Stimulated activated CD4-positive, alpha-beta T cell treated with anti-CD3 and anti-CD28 coated beads, Interleukin-2, amount 100 ng/mL, for 48 hours (primary cell): ENCODE data around the gene MPIG6B.

ENCODE experiments used
- DNase-seq, 2 donors: peaks; one replicate each; pipeline ENCODE4 v3.0.0-alpha.2; 2020

MPIG6B gene

GRCh38 chr6:31723245-31723979 lies at the start of gene MPIG6B:
Gene MPIG6B (plus strand): TSS chr6:31723373. CDS start chr6:31723384, 11 bp downstream.
- no peak for DNase-seq

- DNase-seq = no peak
Measured at GRCh38 chr6:31676322-31676903, 46.8 kb upstream of the MPIG6B start.

- no peak for DNase-seq
Measured at GRCh38 chr6:31676904-31677303, 46.3 kb upstream of the MPIG6B start.

GRCh38 chr6:31677955-31678354 lies 45.2 kb upstream of the MPIG6B start:
- no peak for DNase-seq

- DNase-seq = peak; percentile 57 to 64
Measured at GRCh38 chr6:31680226-31681134, 42.7 kb upstream of the MPIG6B start, which contains the start of gene LY6G5C. Gene LY6G5C (minus strand): TSS chr6:31681067. CDS start chr6:31680373, 694 bp downstream.

- DNase-seq = peak; percentile 30 to 41
Measured at GRCh38 chr6:31681135-31681671, 42.0 kb upstream of the MPIG6B start.

- no peak for DNase-seq
Measured at GRCh38 chr6:31683591-31683990, 39.6 kb upstream of the MPIG6B start.

GRCh38 chr6:31686483-31686882 lies 36.7 kb upstream of the MPIG6B start:
- DNase-seq = no peak

- no peak for DNase-seq
Measured at GRCh38 chr6:31687321-31687720, 35.9 kb upstream of the MPIG6B start.

- no peak for DNase-seq
Measured at GRCh38 chr6:31687860-31688693, 35.1 kb upstream of the MPIG6B start.

GRCh38 chr6:31689249-31690110 lies 33.7 kb upstream of the MPIG6B start:
- no peak for DNase-seq

- DNase-seq = no peak
Measured at GRCh38 chr6:31690231-31691077, 32.7 kb upstream of the MPIG6B start.

- DNase-seq = no peak
Measured at GRCh38 chr6:31691078-31691463, 32.1 kb upstream of the MPIG6B start.

GRCh38 chr6:31691564-31692108 lies 31.5 kb upstream of the MPIG6B start:
- no peak for DNase-seq

GRCh38 chr6:31692353-31692752 lies 30.8 kb upstream of the MPIG6B start:
- no peak for DNase-seq

- no peak for DNase-seq
Measured at GRCh38 chr6:31692886-31693285, 30.3 kb upstream of the MPIG6B start.

GRCh38 chr6:31693535-31693934 lies 29.6 kb upstream of the MPIG6B start:
- DNase-seq = no peak

- no peak for DNase-seq
Measured at GRCh38 chr6:31697555-31697954, 25.6 kb upstream of the MPIG6B start.

- DNase-seq = no peak
Measured at GRCh38 chr6:31700740-31701401, 22.3 kb upstream of the MPIG6B start.
